ENCODE data around the gene CBLL1. TPM values are rescaled to one million over a fixed set of nuclear protein-coding genes. Genes with fewer than 3 reads are reported as not detected.

Gene CBLL1
- total RNA-seq, 4 donors from 2014 or later = 32.2 to 66.4 (median 42.6) TPM

DNA sequence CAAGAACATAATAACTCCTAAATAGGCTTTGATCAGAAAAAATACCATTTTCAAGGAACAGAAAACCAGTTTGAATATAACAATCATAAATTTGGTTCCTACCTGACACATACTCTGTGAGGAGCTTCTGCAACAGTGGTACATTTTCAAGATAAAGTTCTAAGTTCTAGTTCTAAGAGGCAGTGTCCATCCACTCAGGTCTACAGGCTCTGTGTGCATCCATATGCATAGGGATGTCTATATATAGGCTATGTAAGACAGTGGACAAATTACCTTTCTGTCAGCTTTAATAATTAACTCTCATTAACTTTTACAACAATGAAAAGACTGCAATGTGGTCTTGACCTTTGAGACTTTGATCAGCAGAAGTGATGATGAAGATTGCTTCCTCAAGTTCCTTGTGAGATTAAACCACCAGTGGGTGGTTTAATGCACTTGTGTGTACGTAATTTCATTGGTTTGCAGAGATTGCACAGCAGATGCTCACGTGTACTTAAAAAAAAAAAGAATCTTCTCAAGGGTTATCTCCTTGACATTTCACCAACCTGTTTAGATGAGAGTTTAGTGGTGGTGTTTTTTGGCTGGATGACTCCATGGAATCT lies 59.2 kb downstream of the CBLL1 start, which contains the start of gene SLC26A3:
SLC26A3 (minus strand) TSS at position 215 of the 602 bp plus-strand sequence. CDS start 8,714 bp downstream, outside the sequence.
- intact Hi-C loops (cut with DNase I; ENCODE audit: low total_unique reads) = no loop called here
- 73 to 75% methylated on average over 2 of the region's 2 CpGs for WGBS, 2 donors
- no peak for DNase-seq (ENCODE audit: low spot score in 2 of 2)
- TF ChIP-seq CTCF (IDR thresholded peaks at IDR 0.05) (no peak), POLR2A (IDR thresholded peaks at IDR 0.05) (no peak)
- no peak within 1 kb of the TSS for H3K4me3 ChIP-seq (ENCODE audit: low read depth, poor library complexity, severe bottlenecking)

- no peak overlapping the region for H3K4me3 ChIP-seq (ENCODE audit: low read depth, poor library complexity, severe bottlenecking)
- DNase-seq (ENCODE audit: low spot score in 2 of 2) = peak in 1 of 2 donors; percentile 54
- TF ChIP-seq CTCF (IDR thresholded peaks at IDR 0.05) = no peak
- TF ChIP-seq POLR2A (IDR thresholded peaks at IDR 0.05) = no peak
- intact Hi-C loops (cut with DNase I; ENCODE audit: low total_unique reads) = no loop called here
- WGBS, 2 donors = 92 to 93% methylated on average over 4 of the region's 4 CpGs
These were observed 65.2 kb downstream of the CBLL1 start for GRCh38 chr7:107809179-107809578.

DNA sequence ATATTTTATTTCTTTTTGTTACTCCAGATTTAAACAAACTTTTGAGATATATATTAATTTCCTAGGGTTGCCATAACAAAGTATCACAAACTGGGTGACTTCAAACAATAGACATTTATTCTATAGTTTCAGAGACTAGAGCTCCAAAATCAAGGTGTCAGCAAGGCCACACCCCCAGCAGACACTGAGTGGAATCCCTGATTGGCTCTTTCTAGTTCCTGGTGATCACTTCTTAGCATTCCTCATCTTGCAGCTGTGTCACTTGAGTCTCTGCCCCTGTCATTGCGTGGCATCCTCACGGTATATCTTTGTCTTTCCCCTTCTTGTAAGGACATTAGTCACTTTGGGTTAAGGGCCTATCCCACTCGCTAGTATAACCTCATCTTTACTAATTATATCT lies 66.7 kb downstream of the CBLL1 start:
- intact Hi-C loops (cut with DNase I; ENCODE audit: low total_unique reads) = no loop called here
- no peak for TF ChIP-seq CTCF (IDR thresholded peaks at IDR 0.05)
- no peak for TF ChIP-seq POLR2A (IDR thresholded peaks at IDR 0.05)
- DNase-seq (ENCODE audit: low spot score in 2 of 2) = peak in 1 of 2 donors; percentile 9
- no peak overlapping the region for H3K4me3 ChIP-seq (ENCODE audit: low read depth, poor library complexity, severe bottlenecking)
- 74 to 87% methylated on average over 3 of the region's 3 CpGs for WGBS, 2 donors

Other genes starting within 250 kb of the CBLL1 start
- gene COG5, start 180.2 kb upstream of the CBLL1 start, total RNA-seq = 10 to 100 TPM; 34.4 to 50.6 (median 43.4) TPM
- 10 to 100 TPM in 2 of 4 donors, 1 to 10 TPM in 2; 6.6 to 14.5 (median 9.4) TPM for gene DUS4L, start 180.2 kb upstream of the CBLL1 start, total RNA-seq
- gene BCAP29, start 163.9 kb upstream of the CBLL1 start, total RNA-seq = 10 to 100 TPM; 53.3 to 81.7 (median 75.9) TPM
- under 1 TPM in 3 of 4 donors, not detected in 1; 0.17 to 0.44 (median 0.29) TPM for gene SLC26A4, start 83.3 kb upstream of the CBLL1 start, total RNA-seq
- gene SLC26A3, start 59.1 kb downstream of the CBLL1 start, total RNA-seq = under 1 TPM in 1 of 4 donors, not detected in 3; 0.13 TPM
- gene DLD, start 147.0 kb downstream of the CBLL1 start, total RNA-seq = 100 to 1,000 TPM in 1 of 4 donors, 10 to 100 TPM in 3; 52.2 to 139 (median 69.7) TPM